ENCODE measurements around the gene ROR2. TPM values are rescaled to one million over a fixed set of nuclear protein-coding genes. Genes with fewer than 3 reads are reported as not detected.

ROR2 gene
- total RNA-seq, 1 experiment from 2014 or later: not detected

DNA sequence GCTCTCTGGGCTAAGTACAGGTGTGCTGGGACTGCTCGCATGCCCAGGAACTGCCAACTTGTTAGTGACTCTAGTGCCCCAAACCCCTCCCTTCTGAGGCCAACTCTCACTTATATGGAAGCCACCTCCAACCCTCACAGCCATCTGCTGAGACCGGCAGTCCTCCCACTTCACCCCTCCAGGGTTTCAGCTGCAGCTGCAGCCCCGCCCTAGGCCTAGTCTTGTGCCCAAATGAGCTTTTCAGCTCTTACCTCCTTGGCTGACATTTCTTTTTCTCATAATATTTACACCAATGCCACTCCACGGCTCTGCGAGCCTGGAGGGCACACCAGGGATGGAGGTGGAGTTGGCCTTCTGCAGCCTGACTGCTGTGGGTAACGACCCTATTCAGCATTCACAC is 166.6 kb downstream of the ROR2 start:
- Histone ChIP-seq H3K9me3 (ENCODE audit: low read length) (no peaks in the 10 kb centered on the region), H3F3A (ENCODE audit: low read length, unreplicated experiment) (no peaks in the 10 kb centered on the region), H3K36me3 (ENCODE audit: low read depth, low read length) (no peaks in the 10 kb centered on the region), H3K4me3 (ENCODE audit: low read length) (no peak overlapping the region), H3K4me2 (ENCODE audit: low read length) (no peak overlapping the region), H2AFZ (ENCODE audit: low read length) (no peak overlapping the region), H3K9ac (ENCODE audit: low read length) (no peak overlapping the region), H3K27me3 (ENCODE audit: low read length) (peaks cover 48% of the 10 kb centered on the region), H3K79me2 (ENCODE audit: low read length) (no peaks in the 10 kb centered on the region), H3K27ac (ENCODE audit: low read length) (no peak overlapping the region), H4K20me1 (ENCODE audit: low read length) (no peaks in the 10 kb centered on the region), H3K9me2 (replicated peaks; ENCODE audit: low read length) (no peaks in the 10 kb centered on the region), H3K4me1 (ENCODE audit: insufficient read depth, low read length) (no peaks in the 10 kb centered on the region)
- ChIA-PET POLR2A (ENCODE audit: unreplicated experiment) (no interaction called here), CTCF (no interaction called here)
- TF ChIP-seq CTCF (conservative IDR thresholded peaks at IDR 0.05; ENCODE audit: low read depth, low read length): no peak
- no peak for TF ChIP-seq EZH2 (IDR thresholded peaks at IDR 0.05; ENCODE audit: low read length, unreplicated experiment)
- no peak for TF ChIP-seq EZH2phosphoT487 (IDR thresholded peaks at IDR 0.05; ENCODE audit: borderline replicate concordance, low read length)
- ATAC-seq (no peak), DNase-seq (no peak)
- no TSS peak for BruUV-seq (replicated peaks)
- intact Hi-C loops (cut with micrococcal nuclease): no loop called here

DNA sequence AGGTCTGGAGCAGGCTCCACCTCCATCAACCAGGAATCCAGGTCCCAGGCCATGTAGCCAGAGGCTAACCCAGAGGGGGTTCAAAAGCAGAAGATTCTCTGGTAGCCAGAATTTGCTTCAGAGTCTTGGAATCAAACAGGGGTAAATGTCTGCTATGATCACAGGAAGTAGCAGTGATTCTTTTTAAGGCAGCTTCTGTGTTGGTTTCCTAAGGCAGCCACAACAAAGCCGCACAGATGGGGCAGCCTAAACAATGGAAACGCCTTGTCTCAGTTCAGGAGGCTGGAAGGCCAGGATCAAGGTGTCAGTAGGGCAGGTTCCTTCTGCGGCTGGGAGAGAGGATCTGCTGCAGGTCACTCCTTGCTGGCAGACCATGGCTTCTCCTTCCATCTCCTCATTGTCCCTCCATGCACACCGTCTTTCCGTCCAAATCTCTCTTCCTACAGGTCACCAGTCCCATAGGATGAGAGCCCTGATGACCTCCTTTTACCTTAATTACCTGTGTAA is 167.3 kb downstream of the ROR2 start:
- BruUV-seq (replicated peaks): no TSS peak
- Histone ChIP-seq H3K4me1 (ENCODE audit: insufficient read depth, low read length) (no peaks in the 10 kb centered on the region), H2AFZ (ENCODE audit: low read length) (no peak overlapping the region), H3K27ac (ENCODE audit: low read length) (no peak overlapping the region), H3K27me3 (ENCODE audit: low read length) (peaks cover 49% of the 10 kb centered on the region), H3F3A (ENCODE audit: low read length, unreplicated experiment) (no peaks in the 10 kb centered on the region), H3K36me3 (ENCODE audit: low read depth, low read length) (no peaks in the 10 kb centered on the region), H3K9me2 (replicated peaks; ENCODE audit: low read length) (no peaks in the 10 kb centered on the region), H3K4me2 (ENCODE audit: low read length) (no peak overlapping the region), H3K4me3 (ENCODE audit: low read length) (no peak overlapping the region), H3K9me3 (ENCODE audit: low read length) (no peaks in the 10 kb centered on the region), H3K79me2 (ENCODE audit: low read length) (no peaks in the 10 kb centered on the region), H4K20me1 (ENCODE audit: low read length) (no peaks in the 10 kb centered on the region), H3K9ac (ENCODE audit: low read length) (no peak overlapping the region)
- ATAC-seq (no peak), DNase-seq (no peak)
- CTCF ChIA-PET: no interaction called here
- intact Hi-C loops (cut with micrococcal nuclease): no loop called here
- POLR2A ChIA-PET (ENCODE audit: unreplicated experiment): interaction anchor here (0.6 kb wide), 1 partner anchor 269 kb away, joined by 3 read pairs; no protein-coding TSS in a partner anchor
- no peak for TF ChIP-seq CTCF (conservative IDR thresholded peaks at IDR 0.05; ENCODE audit: low read depth, low read length)
- TF ChIP-seq EZH2 (IDR thresholded peaks at IDR 0.05; ENCODE audit: low read length, unreplicated experiment): no peak
- TF ChIP-seq EZH2phosphoT487 (IDR thresholded peaks at IDR 0.05; ENCODE audit: borderline replicate concordance, low read length): no peak

GRCh38 chr9:91781906-91782305 is 168.1 kb downstream of the ROR2 start:
- Histone ChIP-seq H3K9me3 (ENCODE audit: low read length) (no peaks in the 10 kb centered on the region), H3K4me2 (ENCODE audit: low read length) (no peak overlapping the region), H3K9ac (ENCODE audit: low read length) (no peak overlapping the region), H4K20me1 (ENCODE audit: low read length) (no peaks in the 10 kb centered on the region), H3K79me2 (ENCODE audit: low read length) (no peaks in the 10 kb centered on the region), H3K27me3 (ENCODE audit: low read length) (peaks cover 58% of the 10 kb centered on the region), H3K4me1 (ENCODE audit: insufficient read depth, low read length) (no peaks in the 10 kb centered on the region), H3K9me2 (replicated peaks; ENCODE audit: low read length) (no peaks in the 10 kb centered on the region), H3K27ac (ENCODE audit: low read length) (no peak overlapping the region), H3F3A (ENCODE audit: low read length, unreplicated experiment) (no peaks in the 10 kb centered on the region), H3K4me3 (ENCODE audit: low read length) (no peak overlapping the region), H2AFZ (ENCODE audit: low read length) (no peak overlapping the region), H3K36me3 (ENCODE audit: low read depth, low read length) (no peaks in the 10 kb centered on the region)
- no peak for TF ChIP-seq EZH2phosphoT487 (IDR thresholded peaks at IDR 0.05; ENCODE audit: borderline replicate concordance, low read length)
- TF ChIP-seq CTCF (conservative IDR thresholded peaks at IDR 0.05; ENCODE audit: low read depth, low read length): no peak
- no peak for TF ChIP-seq EZH2 (IDR thresholded peaks at IDR 0.05; ENCODE audit: low read length, unreplicated experiment)
- no TSS peak for BruUV-seq (replicated peaks)
- POLR2A ChIA-PET (ENCODE audit: unreplicated experiment): interaction anchor here (0.6 kb wide), 1 partner anchor 269 kb away, joined by 3 read pairs; no protein-coding TSS in a partner anchor
- CTCF ChIA-PET: no interaction called here
- intact Hi-C loops (cut with micrococcal nuclease): no loop called here
- no peak for DNase-seq
- no peak for ATAC-seq

Measured in PC-3 (cell line).